Activated CD4-positive, alpha-beta T cell treated with anti-CD3 and anti-CD28 coated beads for 24 hours (primary cell): ENCODE measurements around the gene CIITA.
A peak's percentile ranks its signal among the peaks of the same experiment; 100 is the strongest.

Experiments used
- DNase-seq, 2 donors: peaks; one replicate each; pipeline ENCODE4 v3.0.0-alpha.2; 2020; ENCODE audit warnings: low read depth in 2 of 2

CIITA gene

GRCh38 chr16:10878644-10879501 lies 1.9 kb downstream of the CIITA start:
- no peak for DNase-seq

- no peak for DNase-seq
Observed at GRCh38 chr16:10879681-10880589, 2.9 kb downstream of the CIITA start.

GRCh38 chr16:10880594-10881452 lies 3.8 kb downstream of the CIITA start:
- no peak for DNase-seq

GRCh38 chr16:10881479-10882030 lies 4.6 kb downstream of the CIITA start:
- no peak for DNase-seq

- no peak for DNase-seq
Observed at GRCh38 chr16:10883004-10883403, 6.0 kb downstream of the CIITA start.

GRCh38 chr16:10885246-10885645 lies 8.2 kb downstream of the CIITA start:
- DNase-seq = no peak

GRCh38 chr16:10888320-10888937 lies 11.4 kb downstream of the CIITA start:
- DNase-seq = no peak

- no peak for DNase-seq
Observed at GRCh38 chr16:10889855-10890254, 12.9 kb downstream of the CIITA start.

GRCh38 chr16:10892782-10893318 lies 15.8 kb downstream of the CIITA start:
- no peak for DNase-seq

- peak in 1 of 2 donors; percentile 24 for DNase-seq
Observed at GRCh38 chr16:10895053-10895946, 18.3 kb downstream of the CIITA start.

GRCh38 chr16:10896165-10896564 lies 19.2 kb downstream of the CIITA start:
- DNase-seq = no peak

- DNase-seq = no peak
Observed at GRCh38 chr16:10896723-10897122, 19.7 kb downstream of the CIITA start.

GRCh38 chr16:10897134-10897533 lies 20.1 kb downstream of the CIITA start:
- DNase-seq = no peak

- no peak for DNase-seq
Observed at GRCh38 chr16:10902999-10903398, 26.0 kb downstream of the CIITA start.

- DNase-seq = no peak
Observed at GRCh38 chr16:10906482-10906881, 29.5 kb downstream of the CIITA start.

- no peak for DNase-seq
Observed at GRCh38 chr16:10906914-10907756, 30.1 kb downstream of the CIITA start.

GRCh38 chr16:10907757-10908045 lies 30.7 kb downstream of the CIITA start:
- DNase-seq = no peak

- DNase-seq = no peak
Observed at GRCh38 chr16:10911267-10911666, 34.3 kb downstream of the CIITA start.

GRCh38 chr16:10916534-10916933 lies 39.5 kb downstream of the CIITA start:
- no peak for DNase-seq
